ENCODE measurements around the gene PCDH9. TPM values are rescaled to one million over a fixed set of nuclear protein-coding genes. Genes with fewer than 3 reads are reported as not detected.

PCDH9 gene
- total RNA-seq, 1 donor from 2014 or later: 0.75 TPM

DNA sequence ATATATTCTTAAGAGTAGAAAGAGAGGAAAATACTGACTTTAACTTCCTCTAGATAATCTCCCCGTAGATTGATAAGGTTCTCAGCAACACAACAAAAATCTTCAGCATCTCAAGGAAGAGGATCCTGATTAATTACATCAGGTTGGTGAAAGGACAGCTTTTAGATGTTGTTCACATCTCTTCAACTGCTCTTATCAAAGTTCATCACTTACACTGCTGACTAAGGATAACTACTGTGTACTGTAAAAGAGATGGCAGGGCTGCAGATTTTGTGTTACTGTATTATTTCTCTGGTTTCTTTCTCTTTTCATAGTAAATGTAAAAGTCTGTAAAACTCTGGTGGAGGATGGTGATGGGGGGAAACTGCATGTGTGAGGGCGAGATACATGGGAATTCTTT lies 133.7 kb downstream of the PCDH9 start:
- Histone ChIP-seq H3K27me3 (ENCODE audit: control insufficient read depth, insufficient read depth, low read length) (no peaks in the 10 kb centered on the region), H3K36me3 (ENCODE audit: control insufficient read depth, insufficient read depth, low read length) (no peaks in the 10 kb centered on the region), H3K4me3 (ENCODE audit: low read depth, low read length) (no peak overlapping the region)
- DNase-seq (ENCODE audit: low read depth): no peak
- no peak for TF ChIP-seq CTCF (IDR thresholded peaks at IDR 0.05; ENCODE audit: insufficient read depth, low read length, poor library complexity, severe bottlenecking)

DNA sequence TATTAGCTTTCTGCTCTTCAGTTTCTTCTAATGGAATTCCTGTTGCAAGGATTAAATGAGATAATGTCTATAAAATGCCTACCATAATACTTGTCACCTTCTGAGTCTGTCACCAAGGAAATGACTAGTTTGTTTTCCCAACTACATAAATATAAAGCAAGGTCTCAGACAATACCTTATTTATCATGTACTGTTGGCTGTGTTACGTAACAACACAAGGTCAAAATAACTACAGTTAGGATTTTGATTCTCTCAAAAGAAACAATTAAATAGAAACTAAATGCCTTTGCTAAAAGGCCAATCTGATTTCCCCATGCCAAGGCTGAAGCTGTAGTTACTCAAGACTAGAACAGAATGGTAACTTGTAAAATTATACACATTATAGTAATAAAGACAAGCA lies 134.5 kb downstream of the PCDH9 start:
- H3K36me3 ChIP-seq (ENCODE audit: control insufficient read depth, insufficient read depth, low read length): no peaks in the 10 kb centered on the region
- no peak for TF ChIP-seq CTCF (IDR thresholded peaks at IDR 0.05; ENCODE audit: insufficient read depth, low read length, poor library complexity, severe bottlenecking)
- H3K27me3 ChIP-seq (ENCODE audit: control insufficient read depth, insufficient read depth, low read length): no peaks in the 10 kb centered on the region
- DNase-seq (ENCODE audit: low read depth): no peak
- no peak overlapping the region for H3K4me3 ChIP-seq (ENCODE audit: low read depth, low read length)

GRCh38 chr13:67094952-67095351 lies 135.2 kb downstream of the PCDH9 start:
- Histone ChIP-seq H3K36me3 (ENCODE audit: control insufficient read depth, insufficient read depth, low read length) (no peaks in the 10 kb centered on the region), H3K27me3 (ENCODE audit: control insufficient read depth, insufficient read depth, low read length) (no peaks in the 10 kb centered on the region), H3K4me3 (ENCODE audit: low read depth, low read length) (no peak overlapping the region)
- no peak for DNase-seq (ENCODE audit: low read depth)
- no peak for TF ChIP-seq CTCF (IDR thresholded peaks at IDR 0.05; ENCODE audit: insufficient read depth, low read length, poor library complexity, severe bottlenecking)

- H3K4me3 ChIP-seq (ENCODE audit: low read depth, low read length): no peak overlapping the region
- DNase-seq (ENCODE audit: low read depth): no peak
- no peaks in the 10 kb centered on the region for H3K27me3 ChIP-seq (ENCODE audit: control insufficient read depth, insufficient read depth, low read length)
- TF ChIP-seq CTCF (IDR thresholded peaks at IDR 0.05; ENCODE audit: insufficient read depth, low read length, poor library complexity, severe bottlenecking): no peak
- no peaks in the 10 kb centered on the region for H3K36me3 ChIP-seq (ENCODE audit: control insufficient read depth, insufficient read depth, low read length)
Measured at GRCh38 chr13:67094078-67094477, 136.1 kb downstream of the PCDH9 start.

GRCh38 chr13:67091603-67092002 lies 138.5 kb downstream of the PCDH9 start:
- Histone ChIP-seq H3K36me3 (ENCODE audit: control insufficient read depth, insufficient read depth, low read length) (no peaks in the 10 kb centered on the region), H3K27me3 (ENCODE audit: control insufficient read depth, insufficient read depth, low read length) (no peaks in the 10 kb centered on the region), H3K4me3 (ENCODE audit: low read depth, low read length) (no peak overlapping the region)
- DNase-seq (ENCODE audit: low read depth): no peak
- TF ChIP-seq CTCF (IDR thresholded peaks at IDR 0.05; ENCODE audit: insufficient read depth, low read length, poor library complexity, severe bottlenecking): no peak

DNA sequence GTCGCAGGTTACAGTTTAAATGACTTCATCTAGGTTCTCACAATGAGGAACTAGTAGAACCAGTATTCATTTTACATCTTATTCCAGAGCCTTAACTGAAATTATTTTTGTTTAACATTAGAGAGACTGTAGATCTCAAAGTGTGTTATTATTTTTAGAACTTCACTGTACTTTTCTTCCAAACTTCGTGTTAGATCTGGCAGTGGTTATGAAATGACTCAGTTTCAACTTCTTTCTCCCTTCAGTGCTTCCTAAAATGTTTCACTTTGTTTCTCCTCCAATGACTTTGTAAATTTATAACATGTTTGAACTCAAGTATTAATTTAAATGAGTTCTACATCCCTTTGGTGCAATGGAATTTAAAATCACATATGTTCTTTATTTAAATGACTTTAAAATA lies 139.3 kb downstream of the PCDH9 start:
- Histone ChIP-seq H3K36me3 (ENCODE audit: control insufficient read depth, insufficient read depth, low read length) (no peaks in the 10 kb centered on the region), H3K27me3 (ENCODE audit: control insufficient read depth, insufficient read depth, low read length) (no peaks in the 10 kb centered on the region), H3K4me3 (ENCODE audit: low read depth, low read length) (no peak overlapping the region)
- no peak for TF ChIP-seq CTCF (IDR thresholded peaks at IDR 0.05; ENCODE audit: insufficient read depth, low read length, poor library complexity, severe bottlenecking)
- DNase-seq (ENCODE audit: low read depth): no peak

All from kidney epithelial cell (primary cell).